Large intestine (tissue), 3 donors: Measurements from ENCODE around the gene SCN8A. TPM values are rescaled to one million over a fixed set of nuclear protein-coding genes. Genes with fewer than 3 reads are reported as not detected.
"Not testable (repeated sequence)": the region's sequence is repeated elsewhere in the genome, so short reads cannot be mapped to it uniquely, and the experiment has no call there.

ENCODE experiments used
- DNase-seq, 2 donors: peaks; one replicate each; pipeline versions ENCODE4 v3.0.0 to v3.0.0-alpha.2; 2013
- H3K27ac ChIP-seq: one replicate; pipeline ENCODE4 v1.5.1; 2013; ENCODE audit warnings: low read length
- H3K27me3 ChIP-seq: 2 replicates; pipeline ENCODE4 v1.6.1; 2013; ENCODE audit warnings: low read length; ENCODE audit not compliant: control insufficient read depth, insufficient read depth
- H3K36me3 ChIP-seq: 2 replicates; pipeline ENCODE4 v1.6.1; 2013; ENCODE audit warnings: low read length; ENCODE audit not compliant: control insufficient read depth, insufficient read depth
- H3K4me1 ChIP-seq: one replicate; pipeline ENCODE4 v1.6.1; 2013; ENCODE audit warnings: low read length; ENCODE audit not compliant: control insufficient read depth, insufficient read depth
- H3K4me3 ChIP-seq: one replicate; pipeline ENCODE4 v1.5.1; 2013; ENCODE audit warnings: low read length
- H3K9me3 ChIP-seq: one replicate; pipeline ENCODE4 v1.6.1; 2013; ENCODE audit warnings: mild to moderate bottlenecking, low read depth, low read length, moderate library complexity; ENCODE audit not compliant: control insufficient read depth
- WGBS: methylation state at CpG from one replicate; pipeline ENCODE4 v1.1.5; 2013; ENCODE audit warnings: low lambda C conversion rate; ENCODE audit not compliant: insufficient coverage; 5-methylcytosine and 5-hydroxymethylcytosine counted together
- polyA plus RNA-seq: library from polyadenylated mRNA; unstranded; fragments of 120-200 nt; gene quantifications from one replicate; pipeline ENCODE4 v1.2.1, GENCODE V29; 2013

Gene SCN8A
- polyA plus RNA-seq, 1 donor, result 1.4 TPM

DNA sequence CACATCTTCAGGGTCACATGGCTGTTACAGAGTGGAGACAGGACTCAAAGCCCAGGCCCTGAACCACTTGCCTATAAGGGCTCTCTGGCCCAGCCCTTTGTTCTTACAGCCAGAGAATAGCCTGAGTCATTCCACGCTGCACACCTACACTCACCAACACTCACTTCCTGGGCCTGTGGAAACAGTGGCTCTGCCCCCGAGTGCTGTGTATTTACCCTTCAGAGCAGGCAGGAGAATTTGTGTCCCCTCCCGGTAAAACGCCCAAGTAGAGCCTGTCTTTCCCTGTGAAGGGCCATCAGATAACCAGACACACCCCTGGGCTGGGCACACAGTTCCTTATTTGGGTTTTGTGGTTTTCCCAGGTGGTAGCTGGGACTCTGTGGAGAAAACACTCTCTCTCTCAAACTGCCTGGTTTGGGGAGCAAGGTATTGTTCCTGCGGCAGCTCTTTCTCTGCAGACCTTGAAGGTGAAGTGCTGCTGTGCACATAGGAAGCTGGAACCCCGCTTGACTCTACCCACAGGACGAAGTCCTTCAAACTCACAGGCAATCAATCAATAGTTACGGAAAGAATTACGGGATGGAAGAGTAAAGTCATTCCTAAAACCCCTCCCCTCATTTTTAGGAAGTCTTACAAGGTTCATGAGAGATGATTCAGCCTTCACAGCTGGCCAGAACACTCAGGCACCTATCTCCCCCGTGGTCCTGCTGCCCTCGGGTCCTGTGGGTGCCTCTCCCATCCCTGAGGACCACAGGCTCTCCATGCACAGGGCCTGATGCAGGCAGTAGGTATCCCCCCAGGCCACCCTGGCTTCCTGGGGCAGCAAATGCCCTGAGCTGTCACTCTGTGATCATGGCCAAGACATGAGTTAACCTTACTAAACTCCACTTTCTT is 237.1 kb downstream of the SCN8A start:
- no CpG with 5 or more reads among the region's 11 CpGs for WGBS
- DNase-seq, result peak in 1 of 2 donors; percentile 36
- peaks cover 5% of the 10 kb centered on the region for H3K27me3 ChIP-seq
- H3K9me3 ChIP-seq, result no peaks in the 10 kb centered on the region
- peaks cover 7% of the 10 kb centered on the region for H3K4me1 ChIP-seq
- no peaks in the 10 kb centered on the region for H3K36me3 ChIP-seq
- no peak overlapping the region for H3K4me3 ChIP-seq
- H3K27ac ChIP-seq, result no peak overlapping the region

DNA sequence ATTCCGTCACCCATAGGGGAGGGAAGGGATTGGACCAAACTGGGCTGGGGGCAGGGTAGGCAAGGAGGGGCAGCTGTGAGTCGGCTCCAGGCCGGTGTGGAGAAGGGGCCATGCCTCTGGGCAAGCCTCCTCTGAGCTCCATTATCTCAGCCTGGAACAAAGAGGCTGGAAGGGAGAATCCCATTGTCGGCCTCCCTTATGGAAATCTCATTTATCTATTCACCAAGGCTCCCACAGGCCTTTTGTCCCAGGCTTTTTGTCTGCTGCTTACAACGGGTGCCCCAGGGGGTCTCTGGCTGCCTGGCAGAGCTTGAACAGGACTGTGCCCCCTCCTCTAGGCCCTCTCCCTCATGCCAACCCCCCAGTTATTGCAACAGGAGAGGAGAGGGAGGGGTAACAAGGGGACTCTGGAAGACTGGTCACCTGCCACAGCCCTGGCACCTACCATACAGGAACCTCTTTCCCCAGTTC is 238.0 kb downstream of the SCN8A start:
- Histone ChIP-seq H3K36me3 (no peaks in the 10 kb centered on the region), H3K27me3 (peaks cover 13% of the 10 kb centered on the region), H3K4me3 (no peak overlapping the region), H3K27ac (no peak overlapping the region), H3K4me1 (peaks cover 7% of the 10 kb centered on the region), H3K9me3 (no peaks in the 10 kb centered on the region)
- no peak for DNase-seq
- no CpG with 5 or more reads among the region's 5 CpGs for WGBS

DNA sequence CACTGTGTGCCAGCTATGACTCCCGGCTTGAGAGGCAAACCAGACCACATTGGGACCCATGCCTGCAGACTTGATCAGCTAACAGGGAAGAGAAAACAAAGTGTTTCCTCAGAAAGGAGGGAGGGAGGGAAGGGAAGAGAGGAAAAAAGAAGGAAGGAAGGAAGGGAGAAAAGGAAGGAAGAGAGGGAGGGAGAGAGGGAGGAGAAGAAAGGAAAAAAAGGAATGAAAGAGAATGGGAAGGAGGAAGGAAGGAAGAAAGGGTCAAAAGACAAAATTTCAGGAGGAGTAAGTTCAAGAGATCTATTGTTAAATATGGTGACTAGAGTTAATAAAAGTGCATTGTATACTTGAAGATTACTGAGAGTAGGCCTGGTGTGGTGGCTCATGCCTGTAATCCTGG is 238.6 kb downstream of the SCN8A start:
- no CpG with 5 or more reads among the region's 1 CpG for WGBS
- no peak overlapping the region for H3K27ac ChIP-seq
- peaks cover 13% of the 10 kb centered on the region for H3K27me3 ChIP-seq
- DNase-seq, result no peak
- H3K36me3 ChIP-seq, result no peaks in the 10 kb centered on the region
- H3K4me1 ChIP-seq, result peaks cover 7% of the 10 kb centered on the region
- H3K4me3 ChIP-seq, result no peak overlapping the region
- H3K9me3 ChIP-seq, result no peaks in the 10 kb centered on the region

DNA sequence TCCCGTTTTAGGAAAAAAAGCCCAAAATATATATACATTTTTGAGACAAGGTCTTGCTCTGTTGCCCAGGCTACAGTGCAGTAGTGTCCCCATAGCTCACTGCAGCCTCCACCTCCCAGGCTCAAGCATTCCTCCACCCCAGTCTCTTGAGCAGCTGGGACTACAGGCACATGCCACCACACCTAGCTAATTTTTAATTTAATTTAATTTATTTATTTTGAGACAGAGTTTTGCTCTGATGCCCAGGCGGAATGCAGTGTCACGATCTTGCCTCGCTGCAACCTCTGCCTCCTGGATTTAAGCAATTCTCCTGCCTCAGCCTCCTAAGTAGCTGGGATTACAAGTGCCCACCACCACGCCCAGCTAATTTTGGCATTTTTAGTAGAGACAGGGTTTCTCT is 240.8 kb downstream of the SCN8A start:
- not testable (repeated sequence) for H3K9me3 ChIP-seq, H3K4me3 ChIP-seq, DNase-seq, H3K4me1 ChIP-seq, H3K27ac ChIP-seq, H3K36me3 ChIP-seq
- WGBS, result no CpG with 5 or more reads among the region's 5 CpGs
- H3K27me3 ChIP-seq, result peaks cover 18% of the 10 kb centered on the region

DNA sequence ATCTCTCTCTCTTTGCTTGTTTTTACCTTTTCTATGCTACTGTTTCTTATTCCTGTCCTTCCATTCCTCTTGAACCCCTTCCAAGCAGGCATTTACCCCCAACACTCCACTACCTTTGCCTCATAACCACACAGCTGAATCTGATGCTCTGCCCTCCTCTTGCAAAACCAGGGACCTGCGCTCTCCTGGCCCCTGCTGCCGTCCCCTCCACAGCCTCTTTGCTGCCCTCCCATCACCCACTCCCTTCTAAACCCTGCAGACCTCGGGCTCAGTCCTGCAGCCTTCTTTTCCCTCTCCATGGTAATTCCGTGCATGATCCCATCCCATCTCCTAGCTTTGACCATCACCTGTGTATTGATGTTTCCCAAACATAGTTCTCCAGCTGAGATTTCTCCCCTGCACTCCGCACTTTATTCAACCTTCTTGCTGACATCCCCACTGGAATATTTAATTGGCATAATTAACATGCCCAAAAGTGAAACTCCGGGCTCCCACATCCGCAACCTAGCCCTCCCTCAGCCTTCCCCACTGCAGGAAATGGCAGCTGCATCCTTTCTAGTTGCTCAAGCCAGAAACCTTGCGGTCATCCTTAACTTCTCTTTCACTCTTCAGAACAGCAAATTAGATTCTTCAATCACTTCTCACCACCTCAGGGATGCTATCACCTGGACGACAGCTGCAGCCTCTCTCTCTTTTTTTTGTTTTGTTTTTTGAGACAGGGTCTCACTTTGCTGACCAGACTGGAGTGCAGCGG is 241.5 kb downstream of the SCN8A start:
- no peak for DNase-seq
- Histone ChIP-seq H3K4me1 (peaks cover 6% of the 10 kb centered on the region), H3K4me3 (no peak overlapping the region), H3K27me3 (peaks cover 18% of the 10 kb centered on the region), H3K27ac (no peak overlapping the region), H3K36me3 (no peaks in the 10 kb centered on the region), H3K9me3 (no peaks in the 10 kb centered on the region)
- 71% methylated on average over 1 of the region's 10 CpGs for WGBS

DNA sequence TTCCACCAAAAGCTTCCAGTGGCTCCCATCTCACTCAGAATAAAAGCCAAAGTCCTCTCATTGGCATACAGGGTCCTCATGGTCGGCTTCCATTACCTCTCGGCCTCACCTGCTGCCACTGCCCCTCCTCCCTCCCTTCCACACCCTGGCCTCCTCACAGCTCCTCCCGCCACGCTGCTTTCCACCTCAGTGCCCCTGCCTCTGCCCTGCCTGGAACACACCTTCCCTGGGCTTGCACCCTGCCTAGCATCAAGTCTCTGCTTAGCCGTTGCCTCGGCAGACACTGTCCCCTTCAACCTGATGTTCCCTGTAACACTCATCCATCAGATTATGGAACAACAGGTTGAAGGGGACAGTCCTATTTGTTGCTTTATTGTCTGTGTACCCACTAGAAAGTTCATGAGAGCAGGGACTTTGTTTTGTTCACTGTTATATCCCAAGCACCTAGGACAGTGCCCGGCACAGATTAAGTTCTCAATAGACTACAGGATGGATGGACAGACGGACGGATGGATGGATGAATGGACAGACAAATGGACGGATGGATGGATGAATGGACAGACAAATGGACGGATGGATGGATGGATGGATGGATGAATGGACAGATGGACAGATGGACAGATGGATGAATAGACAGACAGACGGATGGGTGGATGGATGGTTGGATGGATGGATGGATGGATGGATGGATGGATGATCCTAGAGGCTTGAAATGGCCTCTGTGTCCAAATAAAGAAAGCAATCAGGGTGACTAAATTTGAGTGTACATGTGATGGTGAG is 242.6 kb downstream of the SCN8A start:
- DNase-seq, result no peak
- Histone ChIP-seq H3K4me1 (no peaks in the 10 kb centered on the region), H3K36me3 (no peaks in the 10 kb centered on the region), H3K27me3 (peaks cover 21% of the 10 kb centered on the region), H3K4me3 (no peak overlapping the region), H3K9me3 (no peaks in the 10 kb centered on the region), H3K27ac (no peak overlapping the region)
- no CpG with 5 or more reads among the region's 12 CpGs for WGBS

DNA sequence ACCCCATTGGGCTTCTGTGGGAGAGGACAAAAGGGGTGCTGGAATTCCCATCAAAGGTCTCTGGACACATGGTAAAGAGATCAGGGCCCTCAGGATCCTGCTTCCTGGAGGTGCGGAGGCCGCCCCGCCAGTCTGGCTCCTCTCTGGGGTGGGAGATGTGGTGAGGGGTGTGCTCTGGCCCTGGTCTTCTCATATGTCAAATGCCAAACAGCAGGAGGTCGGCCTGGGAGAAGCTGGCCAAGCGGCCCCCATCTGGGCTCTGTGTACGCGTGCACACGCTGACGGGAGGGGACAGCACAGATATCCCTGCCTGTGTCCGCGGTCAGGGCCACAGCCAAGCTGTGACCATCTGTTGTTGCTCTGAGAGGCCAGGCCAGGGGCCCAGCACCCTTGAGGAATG is 243.4 kb downstream of the SCN8A start:
- Histone ChIP-seq H3K4me1 (no peaks in the 10 kb centered on the region), H3K27ac (no peak overlapping the region), H3K4me3 (no peak overlapping the region), H3K36me3 (no peaks in the 10 kb centered on the region), H3K9me3 (no peaks in the 10 kb centered on the region), H3K27me3 (peaks cover 22% of the 10 kb centered on the region)
- DNase-seq, result no peak
- WGBS, result no CpG with 5 or more reads among the region's 11 CpGs

DNA sequence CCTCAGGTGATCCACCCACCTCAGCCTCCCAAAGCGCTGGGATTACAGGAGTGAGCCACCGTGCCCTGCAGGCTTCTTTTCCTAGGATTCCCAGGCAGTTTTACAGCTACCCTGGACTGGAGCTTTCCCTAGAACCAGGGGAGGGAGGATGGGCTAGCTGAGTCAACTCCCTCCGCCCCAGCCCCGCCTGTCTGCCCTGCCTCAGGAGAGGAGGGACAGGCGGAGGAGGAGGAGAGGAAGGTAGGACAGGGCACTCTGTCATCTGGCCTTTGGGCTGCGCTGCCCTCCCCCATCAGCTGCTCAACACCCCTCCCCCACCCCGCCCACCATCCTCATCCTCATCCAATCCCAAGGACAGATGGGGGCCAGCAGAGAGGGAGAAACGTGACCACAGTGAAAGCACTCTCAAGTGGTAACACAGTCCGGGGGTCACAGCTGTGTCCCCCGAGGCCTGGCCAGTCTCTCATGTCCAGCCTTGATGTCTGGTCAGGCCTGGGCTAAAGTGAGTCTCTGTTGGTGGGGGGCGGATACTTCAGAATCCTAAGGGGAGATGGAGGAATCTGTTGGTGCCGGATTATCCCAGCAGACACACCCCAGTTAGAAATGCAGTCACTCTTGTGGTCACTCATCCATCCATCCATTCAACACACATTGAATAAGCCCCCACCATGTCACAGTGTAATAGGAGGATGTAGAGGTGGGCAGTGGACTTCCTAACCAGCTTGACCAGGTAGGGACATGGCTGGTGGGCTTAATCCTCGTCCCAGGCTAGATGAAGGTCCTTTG is 245.2 kb downstream of the SCN8A start:
- H3K27ac ChIP-seq, result no peak overlapping the region
- no peaks in the 10 kb centered on the region for H3K9me3 ChIP-seq
- peaks cover 22% of the 10 kb centered on the region for H3K27me3 ChIP-seq
- WGBS, result no CpG with 5 or more reads among the region's 13 CpGs
- no peak for DNase-seq
- no peaks in the 10 kb centered on the region for H3K4me1 ChIP-seq
- no peak overlapping the region for H3K4me3 ChIP-seq
- no peaks in the 10 kb centered on the region for H3K36me3 ChIP-seq

DNA sequence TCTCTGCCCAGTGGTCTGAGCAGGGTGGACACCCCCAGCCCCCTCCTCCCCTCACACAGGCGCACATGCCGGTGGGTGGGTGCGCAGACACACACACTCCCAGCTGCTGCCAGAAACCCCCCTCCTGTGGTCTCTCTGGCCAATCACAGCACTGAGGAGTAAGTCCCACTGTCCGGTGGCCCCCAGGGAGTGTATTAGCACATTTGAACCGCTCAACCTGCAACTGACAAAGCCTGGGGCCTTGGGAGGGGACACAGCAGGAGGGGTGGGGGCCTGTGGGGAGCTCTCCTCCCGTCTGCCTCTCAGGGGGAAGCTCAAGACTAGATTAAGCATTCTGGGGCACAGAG is 245.8 kb downstream of the SCN8A start:
- Histone ChIP-seq H3K4me3 (no peak overlapping the region), H3K27ac (no peak overlapping the region), H3K9me3 (no peaks in the 10 kb centered on the region), H3K4me1 (peaks cover under 1% of the 10 kb centered on the region), H3K36me3 (no peaks in the 10 kb centered on the region), H3K27me3 (peaks cover 28% of the 10 kb centered on the region)
- DNase-seq, result no peak
- no CpG with 5 or more reads among the region's 6 CpGs for WGBS
